WERI-Rb-1 (cell line): ENCODE measurements around the gene WDR72.

Experiments
- DNase-seq: peaks from one replicate; pipeline ENCODE4 v3.0.0-alpha.2; 2020
- H3K27ac ChIP-seq: fragments of 250-450 bp; sonication (Bioruptor Pico); 2 replicates; pipeline ENCODE4 v1.5.1; 2020; ENCODE audit warnings: mild to moderate bottlenecking, moderate library complexity
- H3K27me3 ChIP-seq: fragments of 250-450 bp; sonication (Bioruptor Pico); 2 replicates; pipeline ENCODE4 v1.5.1; 2021; ENCODE audit warnings: mild to moderate bottlenecking, low read depth, moderate library complexity; ENCODE audit not compliant: insufficient read depth, severe bottlenecking
- H3K36me3 ChIP-seq: fragments of 250-450 bp; sonication (Bioruptor Pico); 2 replicates; pipeline ENCODE4 v1.5.1; 2020; ENCODE audit warnings: mild to moderate bottlenecking, moderate library complexity
- H3K4me3 ChIP-seq: 2 replicates; pipeline ENCODE4 v1.5.1; 2011; ENCODE audit warnings: low read depth, mild to moderate bottlenecking, control low read depth, low read length
- H3K9me3 ChIP-seq: fragments of 250-450 bp; sonication (Bioruptor Pico); 2 replicates; pipeline ENCODE4 v1.5.1; 2021; ENCODE audit warnings: mild to moderate bottlenecking, moderate library complexity; ENCODE audit not compliant: severe bottlenecking
- CTCF ChIP-seq: IDR thresholded peaks from 2 replicates; pipeline ENCODE4 v1.5.1; 2011; ENCODE audit warnings: low read depth, mild to moderate bottlenecking, control low read depth, inconsistent platforms, low read length

WDR72 gene

GRCh38 chr15:53644660-53645059 is 114.8 kb downstream of the WDR72 start:
- no peaks in the 10 kb centered on the region for H3K9me3 ChIP-seq
- H3K27ac ChIP-seq: no peak overlapping the region
- TF ChIP-seq CTCF: no peak
- DNase-seq: no peak
- no peaks in the 10 kb centered on the region for H3K36me3 ChIP-seq
- H3K4me3 ChIP-seq: no peak overlapping the region
- no peaks in the 10 kb centered on the region for H3K27me3 ChIP-seq

GRCh38 chr15:53634517-53635106 is 124.9 kb downstream of the WDR72 start:
- no peak overlapping the region for H3K4me3 ChIP-seq
- no peak for TF ChIP-seq CTCF
- no peak for DNase-seq
- peaks cover 4% of the 10 kb centered on the region for H3K9me3 ChIP-seq
- H3K27ac ChIP-seq: no peak overlapping the region
- H3K27me3 ChIP-seq: no peaks in the 10 kb centered on the region
- H3K36me3 ChIP-seq: no peaks in the 10 kb centered on the region

- H3K27ac ChIP-seq: no peak overlapping the region
Measured at GRCh38 chr15:53627279-53627678, 132.2 kb downstream of the WDR72 start.

GRCh38 chr15:53625962-53626845 is 133.3 kb downstream of the WDR72 start:
- H3K27ac ChIP-seq: no peak overlapping the region
- TF ChIP-seq CTCF: no peak

More at GRCh38 chr15:53627279-53627678, 132.2 kb downstream of the WDR72 start:
- peaks cover 3% of the 10 kb centered on the region for H3K9me3 ChIP-seq
- no peaks in the 10 kb centered on the region for H3K27me3 ChIP-seq
- TF ChIP-seq CTCF: no peak
- no peaks in the 10 kb centered on the region for H3K36me3 ChIP-seq
- DNase-seq: no peak
- no peak overlapping the region for H3K4me3 ChIP-seq

GRCh38 chr15:53625260-53625659 is 134.2 kb downstream of the WDR72 start:
- Histone ChIP-seq H3K27ac (no peak overlapping the region), H3K9me3 (peaks cover 3% of the 10 kb centered on the region), H3K36me3 (no peaks in the 10 kb centered on the region), H3K27me3 (no peaks in the 10 kb centered on the region), H3K4me3 (no peak overlapping the region)
- TF ChIP-seq CTCF: no peak
- no peak for DNase-seq

More at GRCh38 chr15:53625962-53626845, 133.3 kb downstream of the WDR72 start:
- H3K27me3 ChIP-seq: no peaks in the 10 kb centered on the region
- no peaks in the 10 kb centered on the region for H3K36me3 ChIP-seq
- no peak overlapping the region for H3K4me3 ChIP-seq
- H3K9me3 ChIP-seq: peaks cover 3% of the 10 kb centered on the region
- DNase-seq: no peak
